GM21737 (cell line): ENCODE data around the gene ANKFY1.
"Not testable (repeated sequence)": the region's sequence is repeated elsewhere in the genome, so short reads cannot be mapped to it uniquely, and the experiment has no call there.

Experiments used
- ATAC-seq: cut with Tn5 transposase; IDR thresholded peaks from one replicate; pipeline ENCODE4 v1.9.1; 2021; ENCODE audit warnings: mild to moderate bottlenecking, moderate library complexity; ENCODE audit not compliant: unreplicated experiment

The ANKFY1 gene

GRCh38 chr17:4219241-4219640, 44.5 kb downstream of the ANKFY1 start:
- no peak for ATAC-seq

GRCh38 chr17:4215882-4216570, 47.8 kb downstream of the ANKFY1 start:
- no peak for ATAC-seq

DNA sequence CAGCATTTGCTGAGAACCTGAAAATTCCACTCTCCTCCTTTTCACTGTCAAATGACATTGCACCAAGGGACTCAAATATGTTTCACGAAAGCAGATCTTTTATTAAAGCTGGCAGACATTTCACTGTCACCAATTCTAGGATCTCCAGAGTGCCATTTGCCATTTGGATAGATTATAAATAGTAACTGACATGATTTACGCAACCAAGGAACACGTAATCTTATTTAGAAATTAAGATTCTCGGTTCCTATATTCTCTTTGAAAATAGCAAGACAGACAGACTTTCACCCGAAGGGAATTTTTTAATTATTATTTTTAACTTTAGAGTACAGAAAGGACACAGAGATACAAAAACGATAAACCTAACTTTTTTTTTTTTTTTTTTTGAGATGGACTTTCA, 49.6 kb downstream of the ANKFY1 start:
- no peak for ATAC-seq

- ATAC-seq: no peak
These were observed 54.2 kb downstream of the ANKFY1 start for GRCh38 chr17:4209611-4210010.

- no peak for ATAC-seq
These were observed 55.5 kb downstream of the ANKFY1 start for GRCh38 chr17:4208238-4208637.

DNA sequence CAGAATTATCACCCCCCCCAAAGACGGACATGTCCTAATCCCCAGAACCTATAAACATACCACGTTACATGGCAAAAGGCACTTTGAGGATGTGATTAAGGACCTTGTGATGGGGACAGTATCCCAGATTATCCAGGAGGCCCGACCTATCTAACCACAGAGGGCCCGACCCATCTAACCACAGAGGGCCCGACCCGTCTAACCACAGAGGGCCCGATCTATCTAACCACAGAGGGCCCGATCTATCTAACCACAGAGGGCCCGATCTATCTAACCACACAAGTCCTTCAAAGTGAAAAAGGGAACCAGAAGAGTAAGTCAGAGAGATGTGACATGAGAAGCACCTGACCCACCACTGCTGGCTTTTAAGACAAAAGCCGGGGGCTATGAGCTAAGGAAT, 56.8 kb downstream of the ANKFY1 start:
- ATAC-seq: no peak

GRCh38 chr17:4205917-4206316, 57.9 kb downstream of the ANKFY1 start:
- ATAC-seq: no peak

DNA sequence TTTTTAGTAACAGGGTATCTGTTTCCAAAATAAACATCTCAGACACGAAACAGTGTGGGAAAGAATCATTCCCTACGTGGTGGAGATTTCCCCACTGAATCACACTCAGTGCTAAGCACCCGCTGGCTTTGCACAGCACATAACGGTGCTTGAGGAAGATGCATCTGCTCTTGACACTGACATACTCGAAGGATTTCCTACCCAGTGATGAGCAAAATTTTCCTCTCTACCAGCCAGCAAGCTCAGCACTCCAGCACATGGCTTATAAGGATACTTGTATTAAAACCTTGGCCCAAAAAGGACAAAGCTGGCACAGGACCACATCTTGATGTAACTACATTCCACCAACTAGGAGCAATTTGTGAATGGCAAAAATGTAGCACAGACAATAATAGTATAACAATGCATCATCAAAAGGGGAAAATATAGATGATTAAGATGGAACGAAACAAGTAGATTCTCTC, 59.0 kb downstream of the ANKFY1 start:
- ATAC-seq: no peak

GRCh38 chr17:4204190-4204589, 59.6 kb downstream of the ANKFY1 start:
- ATAC-seq: no peak

GRCh38 chr17:4201226-4201625, 62.6 kb downstream of the ANKFY1 start:
- ATAC-seq: no peak

DNA sequence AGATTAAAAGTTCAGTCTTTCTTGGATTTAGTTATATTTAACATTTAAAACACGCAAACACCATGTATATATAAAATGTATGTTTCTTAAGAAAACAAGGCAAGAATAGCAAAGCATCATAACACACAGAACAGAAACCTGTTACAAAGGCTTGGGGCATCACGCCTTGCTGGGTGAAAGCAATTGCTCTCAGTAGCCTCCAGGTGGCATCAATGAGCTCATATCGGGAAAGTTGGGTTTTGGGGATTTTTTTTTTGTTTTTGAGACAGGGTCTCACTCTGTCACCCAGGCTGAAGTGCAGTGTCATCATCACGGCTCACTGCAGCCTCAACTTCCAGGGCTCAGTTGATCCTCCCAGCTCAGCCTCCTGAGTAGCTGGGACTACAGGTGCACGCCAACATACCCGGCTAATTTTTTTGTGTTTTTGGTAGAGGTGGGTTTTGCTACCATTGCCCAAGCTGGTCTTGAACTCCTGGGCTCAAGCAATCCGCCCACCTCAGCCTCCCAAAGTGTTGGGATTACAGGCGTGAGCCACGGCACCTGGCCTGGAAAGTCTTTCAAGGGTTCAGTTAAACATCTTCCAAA, 63.9 kb downstream of the ANKFY1 start:
- ATAC-seq: no peak

GRCh38 chr17:4198995-4199394, 64.8 kb downstream of the ANKFY1 start:
- no peak for ATAC-seq

- no peak for ATAC-seq
These were observed 68.5 kb downstream of the ANKFY1 start for GRCh38 chr17:4195306-4195705.

GRCh38 chr17:4194796-4195195, 69.0 kb downstream of the ANKFY1 start:
- ATAC-seq: no peak

DNA sequence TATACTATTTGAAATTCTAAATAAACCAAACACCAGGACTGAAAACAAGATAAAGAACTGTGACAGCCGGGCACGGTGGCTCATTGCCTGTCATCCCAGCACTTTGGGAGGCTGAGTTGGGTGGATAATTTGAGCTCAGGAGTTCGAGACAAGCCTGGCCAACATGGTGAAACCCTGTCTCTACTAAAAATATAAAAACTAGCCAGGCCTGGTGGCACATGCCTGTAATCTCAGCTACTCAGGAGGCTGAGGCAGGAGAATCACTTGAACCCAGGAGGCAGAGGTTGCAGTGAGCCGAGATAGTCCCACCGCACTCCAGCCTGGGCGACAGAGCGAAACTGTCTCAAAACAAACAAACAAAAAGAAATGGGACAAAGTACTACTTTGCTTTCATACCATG, 73.0 kb downstream of the ANKFY1 start:
- not testable (repeated sequence) for ATAC-seq

DNA sequence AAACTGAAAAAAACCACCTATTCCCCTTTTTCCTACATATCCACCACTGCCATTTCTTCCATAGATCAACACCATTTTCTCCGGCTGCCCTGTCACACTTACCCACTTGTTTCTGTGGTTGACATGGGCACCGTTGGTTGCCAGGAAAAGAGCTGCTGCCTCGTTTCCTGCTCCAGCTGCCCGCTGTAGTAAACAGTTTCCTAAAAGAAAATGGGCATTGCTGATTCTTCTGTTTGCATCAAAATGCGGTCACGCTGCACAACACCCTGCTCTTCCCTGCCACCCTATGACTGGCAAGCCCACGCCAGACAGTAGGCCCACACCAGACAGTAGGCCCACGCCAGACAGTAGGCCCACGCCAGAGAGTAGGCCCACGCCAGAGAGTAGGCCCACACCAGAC, 74.5 kb downstream of the ANKFY1 start:
- no peak for ATAC-seq

DNA sequence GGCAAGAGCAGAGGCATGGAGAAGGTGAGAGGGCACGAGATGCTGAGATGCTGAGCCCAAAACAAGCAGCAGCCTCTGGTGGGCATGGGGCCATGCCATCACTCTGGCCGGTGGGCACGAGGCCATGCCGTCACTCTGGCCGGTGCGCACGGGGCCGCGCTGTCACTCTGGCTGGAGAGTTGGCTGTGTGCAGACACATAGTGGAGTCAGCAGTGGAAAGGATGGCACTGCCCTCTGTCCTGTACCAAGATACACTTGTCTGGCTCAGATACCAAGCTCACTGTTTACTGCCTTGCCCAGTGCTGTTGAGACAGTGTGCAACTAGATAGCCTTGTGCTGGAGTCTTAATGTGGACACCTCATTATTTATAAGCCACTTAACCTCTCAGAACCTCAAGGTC, 75.7 kb downstream of the ANKFY1 start:
- no peak for ATAC-seq

- ATAC-seq: no peak
These were observed 76.7 kb downstream of the ANKFY1 start for GRCh38 chr17:4187076-4187475.

GRCh38 chr17:4186357-4186881, 77.4 kb downstream of the ANKFY1 start:
- no peak for ATAC-seq

DNA sequence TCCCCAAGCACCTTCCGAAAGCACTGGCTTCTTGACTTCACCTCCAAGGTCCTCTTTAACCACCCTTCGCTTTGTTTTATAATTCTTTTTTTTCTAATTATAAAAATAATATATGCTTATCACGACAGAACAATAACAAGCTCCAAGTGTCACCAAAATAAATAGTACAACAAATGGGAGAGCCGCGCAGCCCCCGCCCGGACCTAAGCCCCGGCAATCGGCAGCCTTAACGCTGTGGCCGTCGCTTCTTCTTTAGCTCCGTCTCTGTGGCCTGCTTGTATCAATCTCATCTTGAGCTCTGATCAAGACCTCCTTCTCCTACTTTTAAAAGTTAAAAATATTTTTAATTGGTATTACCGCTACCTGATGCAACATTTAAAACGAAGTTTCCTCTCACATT, 78.1 kb downstream of the ANKFY1 start:
- no peak for ATAC-seq

DNA sequence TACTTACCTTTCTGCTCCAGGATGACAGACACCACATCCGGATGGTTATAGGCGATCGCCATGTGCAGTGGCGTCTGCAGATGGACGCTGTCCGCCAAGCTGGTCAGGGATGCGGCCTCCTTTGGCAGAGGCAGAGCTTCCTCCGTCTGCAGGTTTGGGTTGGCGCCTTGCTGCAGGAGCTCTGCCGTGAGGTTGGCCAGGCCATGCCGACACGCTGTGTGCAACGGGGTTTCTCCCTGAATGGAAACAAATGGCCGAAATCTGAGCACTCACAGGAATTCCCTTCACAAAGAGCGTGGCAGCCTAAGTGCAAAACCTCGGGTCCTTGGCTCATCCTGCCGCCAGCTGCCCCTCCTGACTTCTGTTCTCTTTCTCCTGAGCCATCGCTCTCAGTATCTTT, 79.0 kb downstream of the ANKFY1 start:
- ATAC-seq: no peak

DNA sequence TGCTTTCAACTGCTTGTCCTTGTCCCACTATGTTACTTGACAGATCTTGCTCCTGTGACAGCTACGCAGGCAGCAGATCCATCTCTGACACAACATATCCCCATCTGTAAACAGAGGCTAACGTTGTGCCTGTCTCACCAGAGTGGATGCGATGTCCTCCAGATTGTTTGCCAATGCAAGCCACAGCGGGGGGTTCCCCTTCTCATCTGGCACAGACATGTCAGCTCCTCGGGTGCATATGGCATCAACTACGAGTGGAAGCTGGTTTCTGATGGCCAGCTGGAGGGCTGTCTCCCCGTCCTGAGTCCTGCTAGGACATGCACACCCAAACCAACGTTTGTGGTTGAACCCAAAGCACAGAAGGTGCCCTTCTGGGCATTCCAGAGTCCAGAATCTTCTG, 81.7 kb downstream of the ANKFY1 start:
- ATAC-seq: no peak

GRCh38 chr17:4180791-4181190, 83.0 kb downstream of the ANKFY1 start:
- no peak for ATAC-seq
